Stomach (tissue), 9 donors: ENCODE data around the gene STX2. TPM values are rescaled to one million over a fixed set of nuclear protein-coding genes. Genes with fewer than 3 reads are reported as not detected.

Experiments
- DNase-seq, 2 donors: peaks; one replicate each; pipeline versions ENCODE4 v3.0.0 to v3.0.0-alpha.2; 2013 to 2019
- H3K27ac ChIP-seq, 5 donors: fragments of 200-600 bp in 4 of 5; sonication (generic) in 4 of 5; one replicate each; pipeline ENCODE4 v1.5.1; 2013 to 2019; ENCODE audit warnings: mild to moderate bottlenecking in 1 of 5, moderate library complexity in 1 of 5
- H3K27me3 ChIP-seq, 3 donors: fragments of 200-600 bp; sonication (generic); one replicate each; pipeline ENCODE4 v1.5.1; 2017 to 2019; ENCODE audit warnings: mixed run types in 1 of 3
- H3K36me3 ChIP-seq, 4 donors: fragments of 200-600 bp; sonication (generic); 1 replicate in 3 of 4; 2 replicates in 1 of 4; pipeline ENCODE4 v1.5.1; 2016 to 2019
- H3K4me1 ChIP-seq, 4 donors: fragments of 200-600 bp; sonication (generic); one replicate each; pipeline ENCODE4 v1.5.1; 2016 to 2019
- H3K4me3 ChIP-seq, 4 donors: fragments of 200-600 bp; sonication (generic) in 3 of 4; one replicate each; pipeline ENCODE4 v1.5.1; 2016 to 2019; ENCODE audit warnings: mild to moderate bottlenecking in 1 of 4
- H3K9me3 ChIP-seq, 4 donors: fragments of 200-600 bp; sonication (generic); one replicate each; pipeline ENCODE4 v1.5.1; 2016 to 2019
- EP300 ChIP-seq: sonication (generic); formaldehyde crosslinking; IDR thresholded peaks from one replicate; pipeline ENCODE4 v1.6.1; 2017; ENCODE audit warnings: antibody characterized with exemption
- POLR2A ChIP-seq, 4 donors: fragments of 450-650 bp; IDR thresholded peaks; one replicate each; pipeline ENCODE4 v1.6.1; 2016; ENCODE audit warnings: antibody characterized with exemption in 4 of 4, control low read depth in 2 of 4, mild to moderate bottlenecking in 1 of 4, moderate library complexity in 1 of 4
- POLR2AphosphoS5 ChIP-seq, 3 donors: sonication (generic); formaldehyde crosslinking; IDR thresholded peaks; one replicate each; pipeline ENCODE4 v1.6.1; 2016; ENCODE audit warnings: antibody characterized with exemption in 3 of 3
- WGBS, 5 donors: extraction: QIAGEN DNeasy Blood & Tissue Kit in 3 of 5; methylation state at CpG; one replicate each; pipeline versions ENCODE4 v1.1.5 to v1.1.7; 2013 to 2018; 5-methylcytosine and 5-hydroxymethylcytosine counted together
- intact Hi-C: fragments of 100-400 bp; cut with DNase I; formaldehyde crosslinking; loops from one replicate; pipeline ENCODE4 v1.15.1; 2023; ENCODE audit warnings: low total_unique reads
- polyA plus RNA-seq, 3 donors: library from polyadenylated mRNA; stranded (reverse); fragments of 200-250 nt; gene quantifications; one replicate each; pipeline ENCODE4 v1.2.3, GENCODE V29; 2013
- total RNA-seq, 5 donors: library from RNA; depleted of rRNA; stranded (reverse); fragments of >200 nt; gene quantifications; one replicate each; pipeline versions ENCODE4 v1.1.0 to v1.2.3, GENCODE V29; 2014 to 2016
- TF ChIP-seq, protein P1 (sequence below), 7 experiments: fragments of 450-650 bp in 4 of 7; fragments of 200-600 bp in 3 of 7; sonication (generic) in 3 of 7; IDR thresholded peaks; one replicate each; pipeline ENCODE4 v1.5.1; 2016 to 2019; ENCODE audit warnings: antibody characterized with exemption in 7 of 7, control low read depth in 2 of 7, mild to moderate bottlenecking in 1 of 7
- donor health status: healthy with polysubstance abuse.
- donor health status: Bipolar disorder and iron deficiency.
- donor health status: healthy.

STX2 gene
- total and polyA plus RNA-seq, 8 donors = 5.3 to 27.2 (median 8.7) TPM

DNA sequence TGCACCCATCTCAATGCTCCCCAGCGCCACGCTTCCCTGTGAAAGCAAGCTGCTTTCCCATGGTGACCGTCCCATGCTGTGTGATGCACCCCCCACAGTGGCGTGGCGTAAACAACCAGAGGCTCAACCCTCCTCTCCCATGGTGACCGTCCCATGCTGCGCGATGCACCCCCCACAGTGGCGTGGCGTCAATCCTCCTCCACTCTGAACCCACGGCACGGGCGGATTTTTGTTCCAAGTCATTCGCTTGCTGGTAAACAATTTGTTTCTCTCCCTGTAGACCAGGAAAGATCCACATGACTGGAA lies 8.9 kb downstream of the STX2 start:
- peaks cover 0 to under 1% (median 0%) of the 10 kb centered on the region in 4 donors for H3K36me3 ChIP-seq
- H3K9me3 ChIP-seq = no peaks in the 10 kb centered on the region
- H3K27me3 ChIP-seq = no peaks in the 10 kb centered on the region
- no peak for DNase-seq
- WGBS, 5 donors = 79 to 83% (median 81%) methylated on average over 11 to 14 of the region's 14 CpGs
- H3K4me1 ChIP-seq = peaks cover 0 to 58% (median 29%) of the 10 kb centered on the region in 4 donors
- H3K27ac ChIP-seq = no peak overlapping the region
- intact Hi-C loops = no loop called here
- H3K4me3 ChIP-seq = no peak overlapping the region
- TF ChIP-seq POLR2AphosphoS5 (IDR thresholded peaks at IDR 0.05) = no peak
- no peak for TF ChIP-seq POLR2A (IDR thresholded peaks at IDR 0.05)
- TF ChIP-seq EP300 = no peak
- TF ChIP-seq, protein P1, sequence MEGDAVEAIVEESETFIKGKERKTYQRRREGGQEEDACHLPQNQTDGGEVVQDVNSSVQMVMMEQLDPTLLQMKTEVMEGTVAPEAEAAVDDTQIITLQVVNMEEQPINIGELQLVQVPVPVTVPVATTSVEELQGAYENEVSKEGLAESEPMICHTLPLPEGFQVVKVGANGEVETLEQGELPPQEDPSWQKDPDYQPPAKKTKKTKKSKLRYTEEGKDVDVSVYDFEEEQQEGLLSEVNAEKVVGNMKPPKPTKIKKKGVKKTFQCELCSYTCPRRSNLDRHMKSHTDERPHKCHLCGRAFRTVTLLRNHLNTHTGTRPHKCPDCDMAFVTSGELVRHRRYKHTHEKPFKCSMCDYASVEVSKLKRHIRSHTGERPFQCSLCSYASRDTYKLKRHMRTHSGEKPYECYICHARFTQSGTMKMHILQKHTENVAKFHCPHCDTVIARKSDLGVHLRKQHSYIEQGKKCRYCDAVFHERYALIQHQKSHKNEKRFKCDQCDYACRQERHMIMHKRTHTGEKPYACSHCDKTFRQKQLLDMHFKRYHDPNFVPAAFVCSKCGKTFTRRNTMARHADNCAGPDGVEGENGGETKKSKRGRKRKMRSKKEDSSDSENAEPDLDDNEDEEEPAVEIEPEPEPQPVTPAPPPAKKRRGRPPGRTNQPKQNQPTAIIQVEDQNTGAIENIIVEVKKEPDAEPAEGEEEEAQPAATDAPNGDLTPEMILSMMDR (IDR thresholded peaks at IDR 0.05) = no peak

DNA sequence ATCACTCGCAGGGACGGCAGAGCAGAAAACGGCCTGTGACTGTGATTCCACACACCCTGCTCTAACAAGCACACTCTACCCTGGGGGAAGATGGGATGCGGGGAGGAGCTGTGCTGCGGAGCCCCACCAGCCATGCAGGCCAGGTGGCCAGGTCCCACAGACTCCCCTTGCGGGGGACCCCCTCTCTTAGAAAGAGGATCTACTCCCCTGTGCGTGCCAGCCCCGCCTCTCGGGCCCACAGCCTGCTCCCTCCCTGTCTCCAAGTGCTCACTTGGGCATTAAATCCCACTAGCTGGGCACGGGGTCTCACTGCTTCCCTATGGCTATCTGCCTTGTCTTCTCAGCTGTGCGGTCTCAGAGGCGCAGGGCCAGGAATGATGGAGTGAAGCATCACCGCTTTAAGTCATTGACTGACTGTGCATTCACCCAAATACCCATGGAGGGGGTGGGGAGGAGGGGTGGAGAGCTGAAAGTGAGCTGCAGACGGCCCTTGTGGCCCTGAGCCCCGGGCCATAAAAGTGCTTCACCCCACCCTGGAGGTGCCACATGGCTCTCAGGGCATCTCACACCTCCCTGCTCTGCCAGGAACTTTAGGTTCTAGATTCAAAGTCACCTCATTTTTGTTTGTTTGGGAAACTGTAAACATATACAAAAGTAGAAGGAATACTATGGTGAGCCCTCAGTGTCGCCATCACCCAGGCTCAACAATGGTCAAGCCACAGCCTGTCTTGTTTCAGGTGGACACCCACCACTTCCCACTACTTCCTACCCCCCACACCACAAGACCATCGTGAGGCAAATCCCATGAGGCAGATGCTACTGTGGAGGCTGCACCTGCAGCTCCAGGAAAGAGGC lies 9.4 kb downstream of the STX2 start:
- Histone ChIP-seq H3K4me3 (no peak overlapping the region), H3K9me3 (no peaks in the 10 kb centered on the region), H3K27me3 (no peaks in the 10 kb centered on the region), H3K36me3 (peaks cover 0 to 3% (median 0%) of the 10 kb centered on the region in 4 donors), H3K27ac (no peak overlapping the region), H3K4me1 (peaks cover 0 to 55% (median 29%) of the 10 kb centered on the region in 4 donors)
- TF ChIP-seq EP300 = no peak
- TF ChIP-seq, protein P1 (IDR thresholded peaks at IDR 0.05) = no peak
- TF ChIP-seq POLR2AphosphoS5 (IDR thresholded peaks at IDR 0.05) = no peak
- TF ChIP-seq POLR2A (IDR thresholded peaks at IDR 0.05) = no peak
- 84 to 91% (median 86%) methylated on average over 14 to 17 of the region's 17 CpGs for WGBS, 5 donors
- intact Hi-C loops = no loop called here
- DNase-seq = no peak

DNA sequence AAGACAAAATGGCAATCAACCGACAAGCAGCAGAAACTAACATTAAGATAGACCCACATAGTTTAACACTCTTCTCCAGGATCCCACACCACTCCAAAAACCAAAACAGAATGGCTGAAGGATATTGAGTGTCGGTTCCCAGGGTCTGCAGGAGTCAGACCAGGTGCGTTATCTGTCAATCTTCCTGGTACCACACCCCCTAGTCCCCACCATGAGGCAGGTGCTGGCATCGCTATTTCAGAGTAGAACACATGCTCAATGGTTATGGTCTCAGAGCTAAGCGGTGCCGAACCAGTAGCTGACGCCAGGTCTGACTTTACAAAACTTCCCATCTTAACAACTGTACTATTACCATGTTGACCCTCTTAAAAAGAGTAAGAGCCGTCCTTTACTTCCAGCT lies 10.2 kb downstream of the STX2 start:
- Histone ChIP-seq H3K36me3 (peaks cover 0 to 10% (median 0%) of the 10 kb centered on the region in 4 donors), H3K4me1 (peaks cover 0 to 55% (median 29%) of the 10 kb centered on the region in 4 donors), H3K4me3 (no peak overlapping the region), H3K27me3 (no peaks in the 10 kb centered on the region), H3K27ac (no peak overlapping the region), H3K9me3 (no peaks in the 10 kb centered on the region)
- DNase-seq = no peak
- WGBS, 5 donors = 93 to 96% (median 95%) methylated on average over 8 of the region's 8 CpGs
- TF ChIP-seq POLR2AphosphoS5 (IDR thresholded peaks at IDR 0.05) = no peak
- intact Hi-C loops = no loop called here

DNA sequence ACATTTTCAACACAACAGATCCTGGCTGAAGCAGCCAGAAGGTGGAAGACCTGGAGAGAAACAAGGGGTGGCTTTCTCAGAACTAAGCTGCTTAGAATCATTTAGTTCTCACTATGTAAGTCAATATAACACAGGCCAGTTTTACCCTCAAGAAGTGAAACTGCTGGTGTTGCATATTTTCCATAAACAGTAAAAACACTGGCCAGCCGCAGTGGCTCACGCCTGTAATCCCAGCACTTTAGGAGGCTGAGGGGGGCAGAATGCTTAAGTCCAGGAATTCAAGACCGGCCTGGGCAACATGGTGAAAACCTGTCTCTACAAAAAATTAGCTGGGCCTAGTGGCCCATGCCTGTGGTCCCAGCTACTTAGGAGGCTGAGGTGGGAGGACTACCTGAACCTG lies 11.6 kb downstream of the STX2 start:
- TF ChIP-seq, protein P1 (IDR thresholded peaks at IDR 0.05) = no peak
- no peaks in the 10 kb centered on the region for H3K9me3 ChIP-seq
- peak in 1 of 2 donors; percentile 41 for DNase-seq
- no peaks in the 10 kb centered on the region for H3K27me3 ChIP-seq
- peaks cover 6 to 23% (median 13%) of the 10 kb centered on the region in 4 donors for H3K36me3 ChIP-seq
- intact Hi-C loops = no loop called here
- peak overlapping the region in 3 of 5 donors; percentile 43 to 70 (median 49) for H3K27ac ChIP-seq
- peaks cover 0 to 47% (median 26%) of the 10 kb centered on the region in 4 donors for H3K4me1 ChIP-seq
- 64 to 82% (median 69%) methylated on average over 3 of the region's 3 CpGs for WGBS, 5 donors
- no peak overlapping the region for H3K4me3 ChIP-seq
